ENCODE results near the gene KLHL29. TPM values are rescaled to one million over a fixed set of nuclear protein-coding genes. Genes with fewer than 3 reads are reported as not detected.
"Not testable (repeated sequence)": the region's sequence is repeated elsewhere in the genome, so short reads cannot be mapped to it uniquely, and the experiment has no call there.

Gene KLHL29
- total RNA-seq, 1 donor from 2014 or later = 17.5 TPM

DNA sequence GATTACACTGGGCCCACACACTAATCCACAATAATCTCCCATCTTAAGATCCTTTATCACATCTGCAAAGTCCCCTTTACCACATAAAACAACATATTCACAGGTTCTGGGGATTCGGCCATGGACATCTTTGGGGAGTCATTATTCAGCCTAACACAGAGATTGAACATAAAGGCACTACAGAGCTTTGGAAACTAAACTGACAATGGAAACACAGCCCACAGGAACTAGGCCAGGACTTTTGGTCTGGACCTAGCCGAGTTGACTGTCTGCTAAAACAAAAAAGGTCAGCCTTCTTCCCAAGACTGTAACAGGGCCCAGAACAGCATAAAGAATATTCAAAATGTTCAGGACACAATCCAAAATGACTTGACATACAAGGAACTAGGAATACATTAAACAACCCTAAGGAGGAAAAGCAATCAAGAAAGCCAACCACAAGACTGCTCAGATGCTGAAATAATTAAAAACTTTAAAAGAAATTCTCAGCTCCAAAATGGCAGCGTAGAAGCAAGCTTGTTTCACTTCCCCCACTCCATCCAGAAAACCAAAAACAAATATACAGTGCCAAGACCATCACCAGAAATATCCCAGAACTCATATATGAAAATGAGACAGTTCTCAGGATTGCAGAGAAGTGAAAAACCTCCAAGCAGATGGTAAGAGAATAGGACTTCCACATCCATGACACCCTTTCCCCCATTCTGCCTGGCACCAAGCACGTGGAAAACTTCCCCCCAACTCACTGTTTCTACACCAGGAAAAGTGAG, 334.1 kb downstream of the KLHL29 start:
- Mint-ChIP-seq H3K27me3 (ENCODE audit: unreplicated experiment) (peaks cover 3% of the 10 kb centered on the region), H3K4me1 (ENCODE audit: unreplicated experiment) (peaks cover 15% of the 10 kb centered on the region), H3K4me3 (ENCODE audit: unreplicated experiment) (no peak overlapping the region), H3K27ac (ENCODE audit: unreplicated experiment) (no peak overlapping the region), H3K9me3 (ENCODE audit: unreplicated experiment) (peaks cover 5% of the 10 kb centered on the region), H3K36me3 (ENCODE audit: low read depth, unreplicated experiment) (peaks cover 20% of the 10 kb centered on the region)
- TF ChIP-seq, protein P1, sequence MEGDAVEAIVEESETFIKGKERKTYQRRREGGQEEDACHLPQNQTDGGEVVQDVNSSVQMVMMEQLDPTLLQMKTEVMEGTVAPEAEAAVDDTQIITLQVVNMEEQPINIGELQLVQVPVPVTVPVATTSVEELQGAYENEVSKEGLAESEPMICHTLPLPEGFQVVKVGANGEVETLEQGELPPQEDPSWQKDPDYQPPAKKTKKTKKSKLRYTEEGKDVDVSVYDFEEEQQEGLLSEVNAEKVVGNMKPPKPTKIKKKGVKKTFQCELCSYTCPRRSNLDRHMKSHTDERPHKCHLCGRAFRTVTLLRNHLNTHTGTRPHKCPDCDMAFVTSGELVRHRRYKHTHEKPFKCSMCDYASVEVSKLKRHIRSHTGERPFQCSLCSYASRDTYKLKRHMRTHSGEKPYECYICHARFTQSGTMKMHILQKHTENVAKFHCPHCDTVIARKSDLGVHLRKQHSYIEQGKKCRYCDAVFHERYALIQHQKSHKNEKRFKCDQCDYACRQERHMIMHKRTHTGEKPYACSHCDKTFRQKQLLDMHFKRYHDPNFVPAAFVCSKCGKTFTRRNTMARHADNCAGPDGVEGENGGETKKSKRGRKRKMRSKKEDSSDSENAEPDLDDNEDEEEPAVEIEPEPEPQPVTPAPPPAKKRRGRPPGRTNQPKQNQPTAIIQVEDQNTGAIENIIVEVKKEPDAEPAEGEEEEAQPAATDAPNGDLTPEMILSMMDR (IDR thresholded peaks at IDR 0.05; ENCODE audit: unreplicated experiment) = no peak
- DNase-seq (ENCODE audit: low spot score) = no peak

DNA sequence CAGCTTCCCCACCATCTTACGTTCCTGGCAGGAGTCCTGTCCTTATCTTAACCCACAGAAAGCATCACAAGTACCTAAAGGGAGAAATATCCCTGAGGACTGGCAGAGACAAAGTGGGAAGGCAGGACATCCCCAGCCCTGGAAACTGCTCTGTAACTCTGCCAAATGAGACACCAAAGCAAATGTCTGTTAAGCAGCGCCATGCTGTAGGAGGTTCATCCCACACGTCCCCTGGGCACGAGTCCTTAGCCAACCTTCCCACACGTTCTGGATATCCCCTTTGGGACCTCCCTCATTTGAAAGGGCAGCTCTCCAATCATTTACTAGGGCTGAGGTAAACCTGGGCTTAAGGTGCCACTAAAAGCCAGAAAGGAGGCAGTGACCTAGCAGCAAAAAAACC, 334.7 kb downstream of the KLHL29 start:
- no peak for DNase-seq (ENCODE audit: low spot score)
- TF ChIP-seq, protein P1 (IDR thresholded peaks at IDR 0.05; ENCODE audit: unreplicated experiment) = no peak
- Mint-ChIP-seq H3K36me3 (ENCODE audit: low read depth, unreplicated experiment) (peaks cover 20% of the 10 kb centered on the region), H3K4me3 (ENCODE audit: unreplicated experiment) (no peak overlapping the region), H3K4me1 (ENCODE audit: unreplicated experiment) (peaks cover 15% of the 10 kb centered on the region), H3K27me3 (ENCODE audit: unreplicated experiment) (peaks cover 3% of the 10 kb centered on the region), H3K27ac (ENCODE audit: unreplicated experiment) (no peak overlapping the region), H3K9me3 (ENCODE audit: unreplicated experiment) (peaks cover 5% of the 10 kb centered on the region)

DNA sequence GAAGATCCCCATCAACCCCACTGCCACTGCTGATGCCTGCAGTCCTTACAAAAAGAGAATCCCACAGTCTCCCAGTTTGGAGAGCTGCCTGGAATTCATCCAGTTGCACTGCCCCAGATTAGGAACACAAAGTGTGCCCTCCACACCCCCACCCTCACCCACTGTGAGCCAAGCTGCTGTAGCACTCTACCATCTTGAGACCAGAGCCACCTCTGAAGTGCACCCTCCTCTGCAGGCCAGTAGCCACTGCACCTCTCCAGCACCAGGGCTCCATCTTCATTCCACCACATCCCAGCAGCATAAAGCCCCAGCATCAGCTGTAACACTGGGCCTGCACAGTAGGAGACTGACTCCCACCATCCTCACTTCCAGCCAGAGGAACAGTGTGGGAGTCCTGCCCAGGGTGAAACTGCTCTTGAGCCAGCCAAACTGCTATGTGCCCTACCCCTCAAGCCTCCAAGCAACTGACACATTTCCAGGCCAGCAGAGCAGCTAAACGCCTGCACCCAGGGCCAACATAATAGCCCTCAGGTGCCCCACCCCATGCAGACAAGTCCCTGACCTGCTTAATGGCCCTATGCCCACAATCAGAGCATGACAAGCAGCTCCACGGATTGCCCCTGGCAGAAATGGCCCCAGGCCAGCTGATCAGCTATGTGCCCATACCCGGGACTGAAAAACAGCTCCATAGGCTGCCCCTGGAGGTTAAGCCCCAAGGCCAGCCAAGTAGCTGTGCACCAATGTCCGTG, 335.9 kb downstream of the KLHL29 start:
- Mint-ChIP-seq H3K27me3 (ENCODE audit: unreplicated experiment) (peaks cover 3% of the 10 kb centered on the region), H3K36me3 (ENCODE audit: low read depth, unreplicated experiment) (peaks cover 23% of the 10 kb centered on the region), H3K4me1 (ENCODE audit: unreplicated experiment) (peaks cover 15% of the 10 kb centered on the region), H3K9me3 (ENCODE audit: unreplicated experiment) (peaks cover 5% of the 10 kb centered on the region), H3K27ac (ENCODE audit: unreplicated experiment) (no peak overlapping the region), H3K4me3 (ENCODE audit: unreplicated experiment) (no peak overlapping the region)
- no peak for DNase-seq (ENCODE audit: low spot score)
- TF ChIP-seq, protein P1 (IDR thresholded peaks at IDR 0.05; ENCODE audit: unreplicated experiment) = no peak

DNA sequence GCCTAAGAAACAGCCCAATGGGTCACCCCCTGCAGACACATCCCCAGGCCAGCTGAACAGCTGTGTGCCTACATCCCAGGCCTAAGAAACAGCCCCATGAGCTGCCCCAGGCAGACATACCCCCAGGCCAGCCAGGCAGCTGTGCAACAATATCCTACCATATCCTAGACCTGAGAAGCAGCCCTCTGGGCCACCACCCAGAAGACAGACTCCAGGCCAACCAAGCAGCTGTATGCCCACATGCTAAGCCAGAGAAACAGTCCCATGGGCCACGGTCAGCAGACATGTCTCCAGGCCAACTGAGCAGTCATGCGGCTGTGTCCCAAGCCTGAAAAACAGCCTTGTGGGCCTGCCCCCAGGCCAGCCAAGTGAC, 336.5 kb downstream of the KLHL29 start:
- TF ChIP-seq, protein P1 (IDR thresholded peaks at IDR 0.05; ENCODE audit: unreplicated experiment) = no peak
- no peak overlapping the region for H3K4me3 Mint-ChIP-seq (ENCODE audit: unreplicated experiment)
- H3K36me3 Mint-ChIP-seq (ENCODE audit: low read depth, unreplicated experiment) = peaks cover 23% of the 10 kb centered on the region
- no peak for DNase-seq (ENCODE audit: low spot score)
- peaks cover 15% of the 10 kb centered on the region for H3K4me1 Mint-ChIP-seq (ENCODE audit: unreplicated experiment)
- peaks cover 3% of the 10 kb centered on the region for H3K27me3 Mint-ChIP-seq (ENCODE audit: unreplicated experiment)
- no peak overlapping the region for H3K27ac Mint-ChIP-seq (ENCODE audit: unreplicated experiment)
- H3K9me3 Mint-ChIP-seq (ENCODE audit: unreplicated experiment) = peaks cover 5% of the 10 kb centered on the region

DNA sequence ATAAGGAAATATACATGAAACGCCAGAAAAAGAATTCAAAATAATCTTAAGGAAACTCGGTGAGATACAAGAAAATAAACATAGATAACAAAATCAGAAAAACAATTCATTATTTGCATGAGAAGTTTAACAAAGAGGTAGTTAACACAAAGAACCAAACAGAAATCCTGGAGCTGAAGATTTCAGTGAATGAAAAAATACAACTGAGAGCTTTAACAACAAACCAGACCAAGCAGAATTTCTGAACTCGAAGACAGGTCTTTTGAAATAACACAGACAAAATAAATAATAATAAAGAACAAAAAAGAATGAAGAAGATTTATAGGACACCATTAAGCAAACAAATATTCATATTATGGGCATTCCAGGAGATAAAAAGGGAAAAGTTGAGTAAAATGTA, 337.3 kb downstream of the KLHL29 start:
- DNase-seq (ENCODE audit: low spot score) = no peak
- Mint-ChIP-seq H3K4me1 (ENCODE audit: unreplicated experiment) (peaks cover 15% of the 10 kb centered on the region), H3K27me3 (ENCODE audit: unreplicated experiment) (peaks cover 3% of the 10 kb centered on the region), H3K9me3 (ENCODE audit: unreplicated experiment) (peaks cover 5% of the 10 kb centered on the region), H3K27ac (ENCODE audit: unreplicated experiment) (no peak overlapping the region), H3K4me3 (ENCODE audit: unreplicated experiment) (no peak overlapping the region), H3K36me3 (ENCODE audit: low read depth, unreplicated experiment) (peaks cover 23% of the 10 kb centered on the region)
- TF ChIP-seq, protein P1 (IDR thresholded peaks at IDR 0.05; ENCODE audit: unreplicated experiment) = no peak

DNA sequence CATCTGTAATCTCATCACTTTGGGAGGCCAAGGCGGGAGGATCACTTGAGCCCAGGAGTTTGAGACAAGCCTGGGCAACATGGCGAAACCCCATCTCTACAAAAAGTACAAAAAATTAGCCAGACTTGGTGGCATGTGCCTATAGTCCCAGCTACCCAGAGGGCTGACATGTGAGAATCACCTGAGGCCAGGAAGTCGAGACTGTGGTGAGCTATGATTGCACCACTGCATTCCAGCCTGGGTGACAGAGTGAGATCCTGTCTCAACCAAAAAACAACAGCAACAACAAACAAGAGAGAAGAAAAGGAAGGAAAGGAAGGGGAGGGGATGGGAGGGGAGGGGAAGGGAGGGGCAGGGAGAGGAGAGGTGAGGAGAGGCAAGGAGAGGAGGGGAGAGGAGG, 338.1 kb downstream of the KLHL29 start:
- H3K9me3 Mint-ChIP-seq (ENCODE audit: unreplicated experiment); H3K4me3 Mint-ChIP-seq (ENCODE audit: unreplicated experiment); H3K27me3 Mint-ChIP-seq (ENCODE audit: unreplicated experiment); H3K27ac Mint-ChIP-seq (ENCODE audit: unreplicated experiment); DNase-seq (ENCODE audit: low spot score): not testable (repeated sequence)
- H3K36me3 Mint-ChIP-seq (ENCODE audit: low read depth, unreplicated experiment) = peaks cover 23% of the 10 kb centered on the region
- peaks cover 11% of the 10 kb centered on the region for H3K4me1 Mint-ChIP-seq (ENCODE audit: unreplicated experiment)

Data from endothelial cell (in vitro differentiated cells).